DOHH2 (cell line): ENCODE results near the gene KCNMA1.
"Not testable (repeated sequence)": the region's sequence is repeated elsewhere in the genome, so short reads cannot be mapped to it uniquely, and the experiment has no call there.

Experiments
- H3F3A ChIP-seq: fragments of 200-600 bp; sonication (generic), shearing (Covaris generic); 2 replicates; pipeline ENCODE4 v1.6.0; 2016; ENCODE audit warnings: antibody characterized with exemption, mild to moderate bottlenecking; ENCODE audit not compliant: control insufficient read depth, insufficient read depth
- H3K27ac ChIP-seq: fragments of 200-600 bp; sonication (generic); 2 replicates; pipeline ENCODE4 v1.5.1; 2014; ENCODE audit warnings: low read depth, mild to moderate bottlenecking, low read length, moderate library complexity
- H3K27me3 ChIP-seq: fragments of 200-600 bp; sonication (generic); 2 replicates; pipeline ENCODE4 v1.6.1; 2014; ENCODE audit warnings: mild to moderate bottlenecking, low read length, mixed read lengths; ENCODE audit not compliant: control insufficient read depth
- H3K36me3 ChIP-seq: fragments of 200-600 bp; sonication (generic); 2 replicates; pipeline ENCODE4 v1.6.1; 2014; ENCODE audit warnings: mild to moderate bottlenecking, low read length, moderate library complexity, mixed read lengths; ENCODE audit not compliant: control insufficient read depth
- H3K4me1 ChIP-seq: fragments of 200-600 bp; sonication (generic); 2 replicates; pipeline ENCODE4 v1.6.1; 2014; ENCODE audit warnings: mild to moderate bottlenecking, low read length, mixed read lengths; ENCODE audit not compliant: control insufficient read depth
- H3K4me2 ChIP-seq: fragments of 200-600 bp; sonication (generic); 2 replicates; pipeline ENCODE4 v1.6.0; 2014; ENCODE audit warnings: mild to moderate bottlenecking, low read length, moderate library complexity
- H3K4me3 ChIP-seq: fragments of 200-600 bp; sonication (generic); 2 replicates; pipeline ENCODE4 v1.5.1; 2014; ENCODE audit warnings: mild to moderate bottlenecking, low read length, mixed read lengths
- H3K79me2 ChIP-seq: fragments of 200-600 bp; sonication (generic); 2 replicates; pipeline ENCODE4 v1.6.1; 2014; ENCODE audit warnings: mild to moderate bottlenecking, low read length, mixed read lengths; ENCODE audit not compliant: control insufficient read depth
- H3K9me2 ChIP-seq: fragments of 200-600 bp; sonication (generic); replicated peaks from 2 replicates; pipeline ENCODE4 v1.6.1; 2014; ENCODE audit warnings: mild to moderate bottlenecking, low read length, mixed read lengths; ENCODE audit not compliant: control insufficient read depth
- H3K9me3 ChIP-seq: fragments of 200-600 bp; sonication (generic); 2 replicates; pipeline ENCODE4 v1.6.1; 2014; ENCODE audit warnings: antibody characterized with exemption, low read length, mixed read lengths; ENCODE audit not compliant: control insufficient read depth, insufficient read depth
- H4K20me1 ChIP-seq: fragments of 200-600 bp; sonication (generic); 2 replicates; pipeline ENCODE4 v1.6.0; 2014; ENCODE audit warnings: low read depth, mild to moderate bottlenecking, antibody characterized with exemption, low read length, moderate library complexity; ENCODE audit not compliant: control insufficient read depth, insufficient read depth
- CTCF ChIP-seq: fragments of 200-600 bp; sonication (generic); IDR thresholded peaks from one replicate; pipeline ENCODE4 v1.5.1; 2014; ENCODE audit warnings: antibody characterized with exemption, mild to moderate bottlenecking, low read depth, low read length; ENCODE audit not compliant: poor library complexity, severe bottlenecking
- EZH2phosphoT487 ChIP-seq: fragments of 200-600 bp; sonication (generic); IDR thresholded peaks from 2 replicates; pipeline ENCODE4 v1.6.1; 2017; ENCODE audit warnings: borderline replicate concordance, mild to moderate bottlenecking, antibody characterized with exemption, low read length, moderate library complexity, mixed read lengths

The KCNMA1 gene

GRCh38 chr10:77416311-77417135, 221.1 kb downstream of the KCNMA1 start:
- Histone ChIP-seq H3K4me2 (no peak overlapping the region), H3K27ac (no peak overlapping the region), H3K4me3 (no peak overlapping the region), H3K27me3 (0 out of 2 replicates have a peak, but pooled peaks cover 3% of the 10 kb centered on the region), H3K4me1 (no peaks in the 10 kb centered on the region), H4K20me1 (no peaks in the 10 kb centered on the region), H3K79me2 (no peaks in the 10 kb centered on the region), H3K36me3 (no peaks in the 10 kb centered on the region), H3F3A (no peaks in the 10 kb centered on the region), H3K9me3 (no peaks in the 10 kb centered on the region), H3K9me2 (no peaks in the 10 kb centered on the region)
- TF ChIP-seq EZH2phosphoT487 (no peak), CTCF (no peak)

GRCh38 chr10:77415313-77415960, 222.2 kb downstream of the KCNMA1 start:
- Histone ChIP-seq H3K36me3 (no peaks in the 10 kb centered on the region), H3K9me3 (no peaks in the 10 kb centered on the region), H3F3A (no peaks in the 10 kb centered on the region), H3K27ac (no peak overlapping the region), H3K4me2 (no peak overlapping the region), H4K20me1 (no peaks in the 10 kb centered on the region), H3K4me3 (no peak overlapping the region), H3K27me3 (0 out of 2 replicates have a peak, but pooled peaks cover 3% of the 10 kb centered on the region), H3K79me2 (no peaks in the 10 kb centered on the region), H3K4me1 (no peaks in the 10 kb centered on the region), H3K9me2 (no peaks in the 10 kb centered on the region)
- TF ChIP-seq EZH2phosphoT487: no peak
- TF ChIP-seq CTCF: no peak

- no peaks in the 10 kb centered on the region for H4K20me1 ChIP-seq
- 0 out of 2 replicates have a peak, but pooled peaks cover 3% of the 10 kb centered on the region for H3K27me3 ChIP-seq
- H3K4me2 ChIP-seq: no peak overlapping the region
- no peaks in the 10 kb centered on the region for H3K9me2 ChIP-seq
- H3F3A ChIP-seq: no peaks in the 10 kb centered on the region
- no peaks in the 10 kb centered on the region for H3K36me3 ChIP-seq
- no peak overlapping the region for H3K27ac ChIP-seq
- no peak overlapping the region for H3K4me3 ChIP-seq
- no peaks in the 10 kb centered on the region for H3K9me3 ChIP-seq
- no peak for TF ChIP-seq CTCF
- TF ChIP-seq EZH2phosphoT487: no peak
- no peaks in the 10 kb centered on the region for H3K79me2 ChIP-seq
- no peaks in the 10 kb centered on the region for H3K4me1 ChIP-seq
Measured at GRCh38 chr10:77413231-77413630, 224.4 kb downstream of the KCNMA1 start.

- H3K79me2 ChIP-seq, H3K4me3 ChIP-seq, H3K36me3 ChIP-seq, H3F3A ChIP-seq, H3K27ac ChIP-seq, H3K4me1 ChIP-seq, H3K9me2 ChIP-seq, H3K9me3 ChIP-seq, H3K27me3 ChIP-seq, H4K20me1 ChIP-seq, H3K4me2 ChIP-seq: not testable (repeated sequence)
Measured at GRCh38 chr10:77412573-77413133, 225.0 kb downstream of the KCNMA1 start.
